PC-3 (cell line): ENCODE data around the gene PPFIA1. TPM values are rescaled to one million over a fixed set of nuclear protein-coding genes. Genes with fewer than 3 reads are reported as not detected.
A peak's percentile ranks its signal among the peaks of the same experiment; 100 is the strongest.

Experiments
- ATAC-seq: fragments of 200-7000 bp; cut with Tn5 transposase; 2 replicates; pipeline ENCODE4 v1.9.1; 2020; ENCODE audit warnings: mild to moderate bottlenecking, moderate library complexity
- BruUV-seq: library from RNA; stranded (reverse); fragments of 400-500 nt; replicated peaks from 2 replicates; lab custom pipeline; 2021; lab: Mats Ljungman, UMichigan
- CTCF ChIA-PET: fragments of 300-600 bp; sonication (Branson Sonifier 250); formaldehyde crosslinking; loops from one replicate; lab custom pipeline; 2022; ENCODE audit warnings: antibody characterized with exemption; lab: Charles Lee
- POLR2A ChIA-PET: fragments of 300-600 bp; sonication (Branson Sonifier 250); formaldehyde crosslinking; loops from one replicate; lab custom pipeline; 2022; ENCODE audit warnings: antibody characterized with exemption; ENCODE audit not compliant: unreplicated experiment; lab: Charles Lee
- DNase-seq: peaks from one replicate; pipeline ENCODE4 v3.0.0-alpha.2; 2015
- H2AFZ ChIP-seq: fragments of 300-600 bp; sonication (generic); 2 replicates; pipeline ENCODE4 v1.6.0; 2016; ENCODE audit warnings: antibody characterized with exemption, low read length
- H3F3A ChIP-seq: fragments of 300-600 bp; sonication (generic); one replicate; pipeline ENCODE4 v1.6.0; 2017; ENCODE audit warnings: antibody characterized with exemption, low read length, control low read depth, mild to moderate bottlenecking; ENCODE audit not compliant: unreplicated experiment
- H3K27ac ChIP-seq: fragments of 300-600 bp; sonication (generic); 2 replicates; pipeline ENCODE4 v1.5.1; 2016; ENCODE audit warnings: mild to moderate bottlenecking, low read length
- H3K27me3 ChIP-seq: fragments of 300-600 bp; sonication (generic); 2 replicates; pipeline ENCODE4 v1.6.1; 2016; ENCODE audit warnings: low read length, mixed read lengths
- H3K36me3 ChIP-seq: fragments of 300-600 bp; sonication (generic); 2 replicates; pipeline ENCODE4 v1.6.1; 2016; ENCODE audit warnings: low read depth, mixed run types, low read length, mixed read lengths
- H3K4me1 ChIP-seq: fragments of 300-600 bp; sonication (generic); 2 replicates; pipeline ENCODE4 v1.5.1; 2016; ENCODE audit warnings: low read length; ENCODE audit not compliant: insufficient read depth
- H3K4me2 ChIP-seq: fragments of 300-600 bp; sonication (generic); 2 replicates; pipeline ENCODE4 v1.6.0; 2016; ENCODE audit warnings: low read length
- H3K4me3 ChIP-seq: fragments of 300-600 bp; sonication (generic); 2 replicates; pipeline ENCODE4 v1.5.1; 2016; ENCODE audit warnings: mild to moderate bottlenecking, low read length, mixed read lengths
- H3K79me2 ChIP-seq: fragments of 300-600 bp; sonication (generic); 2 replicates; pipeline ENCODE4 v1.6.1; 2017; ENCODE audit warnings: low read length, mixed read lengths
- H3K9ac ChIP-seq: fragments of 300-600 bp; sonication (generic); 2 replicates; pipeline ENCODE4 v1.6.0; 2016; ENCODE audit warnings: mild to moderate bottlenecking, low read length
- H3K9me2 ChIP-seq: fragments of 300-600 bp; sonication (generic); replicated peaks from 2 replicates; pipeline ENCODE4 v1.6.1; 2016; ENCODE audit warnings: mixed run types, low read length, mixed read lengths
- H3K9me3 ChIP-seq: fragments of 300-600 bp; sonication (generic); 2 replicates; pipeline ENCODE4 v1.6.1; 2016; ENCODE audit warnings: low read length, mixed read lengths
- H4K20me1 ChIP-seq: fragments of 300-600 bp; sonication (generic); 2 replicates; pipeline ENCODE4 v1.6.1; 2016; ENCODE audit warnings: low read length, mixed read lengths
- CTCF ChIP-seq: fragments of 300-600 bp; sonication (generic); conservative IDR thresholded peaks from 2 replicates; pipeline ENCODE4 v1.5.1; 2017; ENCODE audit warnings: antibody characterized with exemption, low read depth, mild to moderate bottlenecking, low read length
- EZH2 ChIP-seq: fragments of 300-600 bp; sonication (generic); IDR thresholded peaks from one replicate; pipeline ENCODE4 v1.6.1; 2017; ENCODE audit warnings: antibody characterized with exemption, mild to moderate bottlenecking, low read length; ENCODE audit not compliant: unreplicated experiment
- EZH2phosphoT487 ChIP-seq: fragments of 300-600 bp; sonication (generic); IDR thresholded peaks from 2 replicates; pipeline ENCODE4 v1.6.1; 2018; ENCODE audit warnings: mild to moderate bottlenecking, antibody characterized with exemption, low read length, borderline replicate concordance
- intact Hi-C: fragments of 100-400 bp; cut with micrococcal nuclease; formaldehyde crosslinking; loops from 2 replicates; pipeline ENCODE4 v1.9.0; 2023
- total RNA-seq: library from RNA; depleted of rRNA; stranded (reverse); fragments of >200 nt; gene quantifications from 2 replicates; pipeline ENCODE4 v1.2.3, GENCODE V29; 2014

PPFIA1 gene
- total RNA-seq, 1 experiment from 2014 or later, result 57.5 TPM

GRCh38 chr11:70247042-70247709 is 23.3 kb upstream of the PPFIA1 start:
- no peaks in the 10 kb centered on the region for H4K20me1 ChIP-seq
- DNase-seq (peak; percentile 30), ATAC-seq (peak; percentile 29)
- no peaks in the 10 kb centered on the region for H3K36me3 ChIP-seq
- no peaks in the 10 kb centered on the region for H3F3A ChIP-seq
- no TSS peak for BruUV-seq
- no peaks in the 10 kb centered on the region for H3K79me2 ChIP-seq
- TF ChIP-seq CTCF (no peak), EZH2phosphoT487 (no peak), EZH2 (no peak)
- no peaks in the 10 kb centered on the region for H3K9me3 ChIP-seq
- H3K4me2 ChIP-seq, result peak overlapping the region; percentile 48
- H3K4me3 ChIP-seq, result no peak overlapping the region
- no peak overlapping the region for H3K9ac ChIP-seq
- peaks cover 28% of the 10 kb centered on the region for H3K4me1 ChIP-seq
- H3K27ac ChIP-seq, result peak overlapping the region; percentile 50
- intact Hi-C loops, result no loop called here
- ChIA-PET POLR2A (no interaction called here), CTCF (interaction anchor here (0.5 kb wide), 1 partner anchor 20 kb away, joined by 5 read pairs; no protein-coding TSS in a partner anchor)
- no peaks in the 10 kb centered on the region for H3K9me2 ChIP-seq
- no peaks in the 10 kb centered on the region for H3K27me3 ChIP-seq
- H2AFZ ChIP-seq, result peak overlapping the region; percentile 58

- POLR2A ChIA-PET, result no interaction called here
- H4K20me1 ChIP-seq, result no peaks in the 10 kb centered on the region
- intact Hi-C loops, result no loop called here
- no peak for TF ChIP-seq CTCF
- TF ChIP-seq EZH2phosphoT487, result no peak
- TF ChIP-seq EZH2, result no peak
- no peaks in the 10 kb centered on the region for H3K9me3 ChIP-seq
- no TSS peak for BruUV-seq
- H3K79me2 ChIP-seq, result no peaks in the 10 kb centered on the region
- H3K4me1 ChIP-seq, result peaks cover 28% of the 10 kb centered on the region
- H3K4me3 ChIP-seq, result no peak overlapping the region
- CTCF ChIA-PET, result no interaction called here
- no peaks in the 10 kb centered on the region for H3K36me3 ChIP-seq
- H3K4me2 ChIP-seq, result peak overlapping the region; percentile 48
- H3K9me2 ChIP-seq, result no peaks in the 10 kb centered on the region
- no peak overlapping the region for H3K9ac ChIP-seq
- ATAC-seq, result peak; percentile 63
- H3K27ac ChIP-seq, result peak overlapping the region; percentile 50
- peak; percentile 59 for DNase-seq
- H3F3A ChIP-seq, result no peaks in the 10 kb centered on the region
- peak overlapping the region; percentile 58 for H2AFZ ChIP-seq
- no peaks in the 10 kb centered on the region for H3K27me3 ChIP-seq
These were observed 22.8 kb upstream of the PPFIA1 start for GRCh38 chr11:70247710-70248072.
